ENCODE data around the gene LRRC15. TPM values are rescaled to one million over a fixed set of nuclear protein-coding genes. Genes with fewer than 3 reads are reported as not detected.

LRRC15 gene
- total and polyA plus RNA-seq, 2 experiments from 2014 or later = 0.05 to 0.14 TPM

DNA sequence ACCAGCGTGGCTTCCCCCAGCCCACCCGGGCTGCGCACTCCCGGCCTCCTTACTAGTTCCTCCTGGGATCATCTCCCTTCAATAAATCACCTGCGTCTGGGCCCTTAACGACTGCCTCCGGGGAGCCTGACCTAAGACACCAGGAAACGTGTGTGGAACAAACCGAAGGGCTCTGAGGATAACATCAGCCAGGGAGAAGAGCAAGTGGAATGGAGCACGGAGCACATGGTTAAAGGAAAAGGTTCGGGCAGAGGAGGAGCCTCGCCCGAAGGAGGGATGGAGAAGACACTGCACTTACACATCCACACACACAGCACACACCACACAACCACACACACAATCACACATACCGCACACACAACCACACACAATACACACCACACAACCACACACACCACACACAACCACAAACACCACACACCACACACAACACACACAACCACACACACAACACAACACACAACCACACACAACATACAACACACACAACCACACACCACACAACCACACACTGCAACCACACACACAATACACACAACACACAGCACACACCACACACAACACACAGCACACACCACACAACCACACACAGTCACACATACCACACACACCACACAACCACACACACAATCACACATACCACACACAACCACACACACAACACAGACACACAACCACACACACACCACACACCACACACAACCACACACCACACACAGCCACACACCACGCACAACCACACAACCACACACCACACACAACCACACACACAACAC is 43.2 kb downstream of the LRRC15 start (continued):
- TF ChIP-seq, protein P1, sequence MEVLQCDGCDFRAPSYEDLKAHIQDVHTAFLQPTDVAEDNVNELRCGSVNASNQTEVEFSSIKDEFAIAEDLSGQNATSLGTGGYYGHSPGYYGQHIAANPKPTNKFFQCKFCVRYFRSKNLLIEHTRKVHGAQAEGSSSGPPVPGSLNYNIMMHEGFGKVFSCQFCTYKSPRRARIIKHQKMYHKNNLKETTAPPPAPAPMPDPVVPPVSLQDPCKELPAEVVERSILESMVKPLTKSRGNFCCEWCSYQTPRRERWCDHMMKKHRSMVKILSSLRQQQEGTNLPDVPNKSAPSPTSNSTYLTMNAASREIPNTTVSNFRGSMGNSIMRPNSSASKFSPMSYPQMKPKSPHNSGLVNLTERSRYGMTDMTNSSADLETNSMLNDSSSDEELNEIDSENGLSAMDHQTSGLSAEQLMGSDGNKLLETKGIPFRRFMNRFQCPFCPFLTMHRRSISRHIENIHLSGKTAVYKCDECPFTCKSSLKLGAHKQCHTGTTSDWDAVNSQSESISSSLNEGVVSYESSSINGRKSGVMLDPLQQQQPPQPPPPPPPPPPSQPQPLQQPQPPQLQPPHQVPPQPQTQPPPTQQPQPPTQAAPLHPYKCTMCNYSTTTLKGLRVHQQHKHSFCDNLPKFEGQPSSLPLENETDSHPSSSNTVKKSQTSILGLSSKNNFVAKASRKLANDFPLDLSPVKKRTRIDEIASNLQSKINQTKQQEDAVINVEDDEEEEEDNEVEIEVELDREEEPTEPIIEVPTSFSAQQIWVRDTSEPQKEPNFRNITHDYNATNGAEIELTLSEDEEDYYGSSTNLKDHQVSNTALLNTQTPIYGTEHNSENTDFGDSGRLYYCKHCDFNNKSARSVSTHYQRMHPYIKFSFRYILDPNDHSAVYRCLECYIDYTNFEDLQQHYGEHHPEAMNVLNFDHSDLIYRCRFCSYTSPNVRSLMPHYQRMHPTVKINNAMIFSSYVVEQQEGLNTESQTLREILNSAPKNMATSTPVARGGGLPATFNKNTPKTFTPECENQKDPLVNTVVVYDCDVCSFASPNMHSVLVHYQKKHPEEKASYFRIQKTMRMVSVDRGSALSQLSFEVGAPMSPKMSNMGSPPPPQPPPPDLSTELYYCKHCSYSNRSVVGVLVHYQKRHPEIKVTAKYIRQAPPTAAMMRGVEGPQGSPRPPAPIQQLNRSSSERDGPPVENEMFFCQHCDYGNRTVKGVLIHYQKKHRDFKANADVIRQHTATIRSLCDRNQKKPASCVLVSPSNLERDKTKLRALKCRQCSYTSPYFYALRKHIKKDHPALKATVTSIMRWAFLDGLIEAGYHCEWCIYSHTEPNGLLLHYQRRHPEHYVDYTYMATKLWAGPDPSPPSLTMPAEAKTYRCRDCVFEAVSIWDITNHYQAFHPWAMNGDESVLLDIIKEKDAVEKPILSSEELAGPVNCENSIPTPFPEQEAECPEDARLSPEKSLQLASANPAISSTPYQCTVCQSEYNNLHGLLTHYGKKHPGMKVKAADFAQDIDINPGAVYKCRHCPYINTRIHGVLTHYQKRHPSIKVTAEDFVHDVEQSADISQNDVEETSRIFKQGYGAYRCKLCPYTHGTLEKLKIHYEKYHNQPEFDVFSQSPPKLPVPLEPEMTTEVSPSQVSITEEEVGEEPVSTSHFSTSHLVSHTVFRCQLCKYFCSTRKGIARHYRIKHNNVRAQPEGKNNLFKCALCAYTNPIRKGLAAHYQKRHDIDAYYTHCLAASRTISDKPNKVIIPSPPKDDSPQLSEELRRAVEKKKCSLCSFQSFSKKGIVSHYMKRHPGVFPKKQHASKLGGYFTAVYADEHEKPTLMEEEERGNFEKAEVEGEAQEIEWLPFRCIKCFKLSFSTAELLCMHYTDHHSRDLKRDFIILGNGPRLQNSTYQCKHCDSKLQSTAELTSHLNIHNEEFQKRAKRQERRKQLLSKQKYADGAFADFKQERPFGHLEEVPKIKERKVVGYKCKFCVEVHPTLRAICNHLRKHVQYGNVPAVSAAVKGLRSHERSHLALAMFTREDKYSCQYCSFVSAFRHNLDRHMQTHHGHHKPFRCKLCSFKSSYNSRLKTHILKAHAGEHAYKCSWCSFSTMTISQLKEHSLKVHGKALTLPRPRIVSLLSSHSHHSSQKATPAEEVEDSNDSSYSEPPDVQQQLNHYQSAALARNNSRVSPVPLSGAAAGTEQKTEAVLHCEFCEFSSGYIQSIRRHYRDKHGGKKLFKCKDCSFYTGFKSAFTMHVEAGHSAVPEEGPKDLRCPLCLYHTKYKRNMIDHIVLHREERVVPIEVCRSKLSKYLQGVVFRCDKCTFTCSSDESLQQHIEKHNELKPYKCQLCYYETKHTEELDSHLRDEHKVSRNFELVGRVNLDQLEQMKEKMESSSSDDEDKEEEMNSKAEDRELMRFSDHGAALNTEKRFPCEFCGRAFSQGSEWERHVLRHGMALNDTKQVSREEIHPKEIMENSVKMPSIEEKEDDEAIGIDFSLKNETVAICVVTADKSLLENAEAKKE (CRISPR knock-in tag; IDR thresholded peaks at IDR 0.05) = no peak
- TF ChIP-seq POLR2AphosphoS5 (IDR thresholded peaks at IDR 0.05; ENCODE audit: low read depth) (no peak), EZH2phosphoT487 (IDR thresholded peaks at IDR 0.05; ENCODE audit: unreplicated experiment) (no peak)
- TF ChIP-seq, protein P2, sequence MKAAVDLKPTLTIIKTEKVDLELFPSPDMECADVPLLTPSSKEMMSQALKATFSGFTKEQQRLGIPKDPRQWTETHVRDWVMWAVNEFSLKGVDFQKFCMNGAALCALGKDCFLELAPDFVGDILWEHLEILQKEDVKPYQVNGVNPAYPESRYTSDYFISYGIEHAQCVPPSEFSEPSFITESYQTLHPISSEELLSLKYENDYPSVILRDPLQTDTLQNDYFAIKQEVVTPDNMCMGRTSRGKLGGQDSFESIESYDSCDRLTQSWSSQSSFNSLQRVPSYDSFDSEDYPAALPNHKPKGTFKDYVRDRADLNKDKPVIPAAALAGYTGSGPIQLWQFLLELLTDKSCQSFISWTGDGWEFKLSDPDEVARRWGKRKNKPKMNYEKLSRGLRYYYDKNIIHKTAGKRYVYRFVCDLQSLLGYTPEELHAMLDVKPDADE (IDR thresholded peaks at IDR 0.05) = no peak
- TF ChIP-seq, protein P3, sequence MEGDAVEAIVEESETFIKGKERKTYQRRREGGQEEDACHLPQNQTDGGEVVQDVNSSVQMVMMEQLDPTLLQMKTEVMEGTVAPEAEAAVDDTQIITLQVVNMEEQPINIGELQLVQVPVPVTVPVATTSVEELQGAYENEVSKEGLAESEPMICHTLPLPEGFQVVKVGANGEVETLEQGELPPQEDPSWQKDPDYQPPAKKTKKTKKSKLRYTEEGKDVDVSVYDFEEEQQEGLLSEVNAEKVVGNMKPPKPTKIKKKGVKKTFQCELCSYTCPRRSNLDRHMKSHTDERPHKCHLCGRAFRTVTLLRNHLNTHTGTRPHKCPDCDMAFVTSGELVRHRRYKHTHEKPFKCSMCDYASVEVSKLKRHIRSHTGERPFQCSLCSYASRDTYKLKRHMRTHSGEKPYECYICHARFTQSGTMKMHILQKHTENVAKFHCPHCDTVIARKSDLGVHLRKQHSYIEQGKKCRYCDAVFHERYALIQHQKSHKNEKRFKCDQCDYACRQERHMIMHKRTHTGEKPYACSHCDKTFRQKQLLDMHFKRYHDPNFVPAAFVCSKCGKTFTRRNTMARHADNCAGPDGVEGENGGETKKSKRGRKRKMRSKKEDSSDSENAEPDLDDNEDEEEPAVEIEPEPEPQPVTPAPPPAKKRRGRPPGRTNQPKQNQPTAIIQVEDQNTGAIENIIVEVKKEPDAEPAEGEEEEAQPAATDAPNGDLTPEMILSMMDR (conservative IDR thresholded peaks at IDR 0.05; ENCODE audit: low read depth in 2 of 2) = no peak
